DOHH2 (cell line): ENCODE measurements around the gene DLK1.

ENCODE experiments used
- H3F3A ChIP-seq: fragments of 200-600 bp; sonication (generic), shearing (Covaris generic); 2 replicates; pipeline ENCODE4 v1.6.0; 2016; ENCODE audit warnings: antibody characterized with exemption, mild to moderate bottlenecking; ENCODE audit not compliant: control insufficient read depth, insufficient read depth
- H3K27ac ChIP-seq: fragments of 200-600 bp; sonication (generic); 2 replicates; pipeline ENCODE4 v1.5.1; 2014; ENCODE audit warnings: low read depth, mild to moderate bottlenecking, low read length, moderate library complexity
- H3K27me3 ChIP-seq: fragments of 200-600 bp; sonication (generic); 2 replicates; pipeline ENCODE4 v1.6.1; 2014; ENCODE audit warnings: mild to moderate bottlenecking, low read length, mixed read lengths; ENCODE audit not compliant: control insufficient read depth
- H3K36me3 ChIP-seq: fragments of 200-600 bp; sonication (generic); 2 replicates; pipeline ENCODE4 v1.6.1; 2014; ENCODE audit warnings: mild to moderate bottlenecking, low read length, moderate library complexity, mixed read lengths; ENCODE audit not compliant: control insufficient read depth
- H3K4me1 ChIP-seq: fragments of 200-600 bp; sonication (generic); 2 replicates; pipeline ENCODE4 v1.6.1; 2014; ENCODE audit warnings: mild to moderate bottlenecking, low read length, mixed read lengths; ENCODE audit not compliant: control insufficient read depth
- H3K4me2 ChIP-seq: fragments of 200-600 bp; sonication (generic); 2 replicates; pipeline ENCODE4 v1.6.0; 2014; ENCODE audit warnings: mild to moderate bottlenecking, low read length, moderate library complexity
- H3K4me3 ChIP-seq: fragments of 200-600 bp; sonication (generic); 2 replicates; pipeline ENCODE4 v1.5.1; 2014; ENCODE audit warnings: mild to moderate bottlenecking, low read length, mixed read lengths
- H3K79me2 ChIP-seq: fragments of 200-600 bp; sonication (generic); 2 replicates; pipeline ENCODE4 v1.6.1; 2014; ENCODE audit warnings: mild to moderate bottlenecking, low read length, mixed read lengths; ENCODE audit not compliant: control insufficient read depth
- H3K9me2 ChIP-seq: fragments of 200-600 bp; sonication (generic); replicated peaks from 2 replicates; pipeline ENCODE4 v1.6.1; 2014; ENCODE audit warnings: mild to moderate bottlenecking, low read length, mixed read lengths; ENCODE audit not compliant: control insufficient read depth
- H3K9me3 ChIP-seq: fragments of 200-600 bp; sonication (generic); 2 replicates; pipeline ENCODE4 v1.6.1; 2014; ENCODE audit warnings: antibody characterized with exemption, low read length, mixed read lengths; ENCODE audit not compliant: control insufficient read depth, insufficient read depth
- H4K20me1 ChIP-seq: fragments of 200-600 bp; sonication (generic); 2 replicates; pipeline ENCODE4 v1.6.0; 2014; ENCODE audit warnings: low read depth, mild to moderate bottlenecking, antibody characterized with exemption, low read length, moderate library complexity; ENCODE audit not compliant: control insufficient read depth, insufficient read depth
- CTCF ChIP-seq: fragments of 200-600 bp; sonication (generic); IDR thresholded peaks from one replicate; pipeline ENCODE4 v1.5.1; 2014; ENCODE audit warnings: antibody characterized with exemption, mild to moderate bottlenecking, low read depth, low read length; ENCODE audit not compliant: poor library complexity, severe bottlenecking
- EZH2phosphoT487 ChIP-seq: fragments of 200-600 bp; sonication (generic); IDR thresholded peaks from 2 replicates; pipeline ENCODE4 v1.6.1; 2017; ENCODE audit warnings: borderline replicate concordance, mild to moderate bottlenecking, antibody characterized with exemption, low read length, moderate library complexity, mixed read lengths

The DLK1 gene

GRCh38 chr14:100683578-100683977, 43.1 kb upstream of the DLK1 start:
- Histone ChIP-seq H3K27me3 (no peaks in the 10 kb centered on the region), H3F3A (no peaks in the 10 kb centered on the region)

GRCh38 chr14:100684154-100684553, 42.5 kb upstream of the DLK1 start:
- Histone ChIP-seq H3K27ac (no peak overlapping the region), H3K27me3 (no peaks in the 10 kb centered on the region), H3K79me2 (no peaks in the 10 kb centered on the region), H3K4me1 (no peaks in the 10 kb centered on the region), H3K9me2 (no peaks in the 10 kb centered on the region), H3K36me3 (no peaks in the 10 kb centered on the region), H3K9me3 (no peaks in the 10 kb centered on the region), H3F3A (no peaks in the 10 kb centered on the region), H3K4me2 (no peak overlapping the region), H3K4me3 (no peak overlapping the region), H4K20me1 (no peaks in the 10 kb centered on the region)
- TF ChIP-seq CTCF (no peak), EZH2phosphoT487 (no peak)

More at GRCh38 chr14:100683578-100683977, 43.1 kb upstream of the DLK1 start:
- Histone ChIP-seq H3K9me2 (no peaks in the 10 kb centered on the region), H3K27ac (no peak overlapping the region), H3K4me3 (no peak overlapping the region), H3K36me3 (no peaks in the 10 kb centered on the region), H3K4me2 (no peak overlapping the region), H3K4me1 (no peaks in the 10 kb centered on the region), H3K9me3 (no peaks in the 10 kb centered on the region), H3K79me2 (no peaks in the 10 kb centered on the region), H4K20me1 (no peaks in the 10 kb centered on the region)
- TF ChIP-seq EZH2phosphoT487, result no peak
- TF ChIP-seq CTCF, result no peak

- H3K4me2 ChIP-seq, result no peak overlapping the region
Measured at GRCh38 chr14:100684961-100685360, 41.7 kb upstream of the DLK1 start.

More at GRCh38 chr14:100684961-100685360, 41.7 kb upstream of the DLK1 start:
- Histone ChIP-seq H3K79me2 (no peaks in the 10 kb centered on the region), H3K27ac (no peak overlapping the region), H3K9me2 (no peaks in the 10 kb centered on the region), H3F3A (no peaks in the 10 kb centered on the region), H3K36me3 (no peaks in the 10 kb centered on the region), H3K9me3 (no peaks in the 10 kb centered on the region), H4K20me1 (no peaks in the 10 kb centered on the region), H3K4me3 (no peak overlapping the region), H3K4me1 (no peaks in the 10 kb centered on the region), H3K27me3 (no peaks in the 10 kb centered on the region)
- TF ChIP-seq CTCF (no peak), EZH2phosphoT487 (no peak)
